Spinal cord (tissue), 10 donors: ENCODE data around the gene ZNF274. TPM values are rescaled to one million over a fixed set of nuclear protein-coding genes. Genes with fewer than 3 reads are reported as not detected.
"Not testable (repeated sequence)": the region's sequence is repeated elsewhere in the genome, so short reads cannot be mapped to it uniquely, and the experiment has no call there.

Source experiments
- DNase-seq, 6 donors: peaks; one replicate each; pipeline versions ENCODE4 v3.0.0 to v3.0.0-alpha.2; 2013 to 2015; ENCODE audit warnings: low spot score in 6 of 6, low read depth in 4 of 6
- H3K27ac ChIP-seq: one replicate; pipeline ENCODE4 v1.5.1; 2013; ENCODE audit warnings: low read depth, low read length, control low read depth
- H3K27me3 ChIP-seq: one replicate; pipeline ENCODE4 v1.6.1; 2013; ENCODE audit warnings: low read length; ENCODE audit not compliant: control insufficient read depth, insufficient read depth
- H3K36me3 ChIP-seq: one replicate; pipeline ENCODE4 v1.6.1; 2013; ENCODE audit warnings: low read length; ENCODE audit not compliant: control insufficient read depth, insufficient read depth
- H3K4me1 ChIP-seq: one replicate; pipeline ENCODE4 v1.6.1; 2013; ENCODE audit warnings: low read length; ENCODE audit not compliant: control insufficient read depth, insufficient read depth
- H3K4me3 ChIP-seq: one replicate; pipeline ENCODE4 v1.5.1; 2013; ENCODE audit warnings: low read depth, low read length, control low read depth
- H3K9me3 ChIP-seq: one replicate; pipeline ENCODE4 v1.6.1; 2013; ENCODE audit warnings: low read length; ENCODE audit not compliant: control insufficient read depth, insufficient read depth
- WGBS: methylation state at CpG from one replicate; pipeline ENCODE4 v1.1.5; 2013; ENCODE audit warnings: missing lambda C conversion rate; ENCODE audit not compliant: insufficient coverage; 5-methylcytosine and 5-hydroxymethylcytosine counted together
- polyA plus RNA-seq, 2 donors: library from polyadenylated mRNA; unstranded; fragments of 120-200 nt; gene quantifications; one replicate each; pipeline ENCODE4 v1.2.1, GENCODE V29; 2013; ENCODE audit not compliant: insufficient read length in 2 of 2
- total RNA-seq, 2 donors: library from RNA; depleted of rRNA in 1 of 2; stranded (reverse); fragments of 120-200 nt in 1 of 2; fragments of >200 nt in 1 of 2; gene quantifications; one replicate each; pipeline versions ENCODE4 v1.2.3 to v1.2.4, GENCODE V29; 2013 to 2014
- donor health status: healthy.

Gene ZNF274
- total and polyA plus RNA-seq, 4 donors = 18.8 to 28.5 (median 24.0) TPM

GRCh38 chr19:58229255-58229639 lies 46.4 kb downstream of the ZNF274 start:
- Histone ChIP-seq H3K9me3 (no peaks in the 10 kb centered on the region), H3K27me3 (no peaks in the 10 kb centered on the region), H3K4me1 (peaks cover 23% of the 10 kb centered on the region), H3K4me3 (peak overlapping the region; percentile 84), H3K36me3 (peaks cover 30% of the 10 kb centered on the region), H3K27ac (no peak overlapping the region)
- peak in 2 of 6 donors; percentile 21 to 30 for DNase-seq
- WGBS = 2% methylated on average over 12 of the region's 13 CpGs

GRCh38 chr19:58237324-58237723 lies 54.5 kb downstream of the ZNF274 start:
- H3K36me3 ChIP-seq = peaks cover 74% of the 10 kb centered on the region

DNA sequence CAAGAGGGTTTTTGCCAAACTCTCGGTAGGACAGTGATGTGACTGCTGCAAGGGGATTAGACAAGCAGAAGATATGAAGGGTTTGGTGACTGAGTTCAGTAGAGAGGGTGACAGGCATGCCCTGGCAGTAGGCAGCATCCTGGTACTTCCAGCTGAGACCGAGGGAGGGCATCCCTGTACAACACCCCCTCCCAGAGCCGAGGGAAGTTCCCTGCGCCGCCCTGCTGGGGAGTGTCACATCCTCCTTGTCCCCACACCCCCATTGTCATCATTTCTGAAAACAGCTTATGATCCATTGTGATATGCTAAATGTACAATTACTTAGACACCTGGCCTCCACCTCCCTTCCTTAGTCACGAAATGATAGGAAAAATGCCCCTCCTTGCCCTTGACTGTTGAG lies 60.5 kb downstream of the ZNF274 start:
- 100% methylated on average over 2 of the region's 6 CpGs for WGBS
- no peak overlapping the region for H3K27ac ChIP-seq
- peaks cover 90% of the 10 kb centered on the region for H3K36me3 ChIP-seq
- peaks cover 13% of the 10 kb centered on the region for H3K9me3 ChIP-seq
- no peak for DNase-seq
- no peaks in the 10 kb centered on the region for H3K27me3 ChIP-seq
- no peaks in the 10 kb centered on the region for H3K4me1 ChIP-seq
- H3K4me3 ChIP-seq = no peak overlapping the region

More at GRCh38 chr19:58237324-58237723, 54.5 kb downstream of the ZNF274 start:
- H3K27ac ChIP-seq = no peak overlapping the region
- H3K9me3 ChIP-seq = peaks cover 4% of the 10 kb centered on the region
- 87% methylated on average over 10 of the region's 10 CpGs for WGBS
- DNase-seq = no peak
- no peak overlapping the region for H3K4me3 ChIP-seq
- H3K4me1 ChIP-seq = no peaks in the 10 kb centered on the region
- H3K27me3 ChIP-seq = no peaks in the 10 kb centered on the region

DNA sequence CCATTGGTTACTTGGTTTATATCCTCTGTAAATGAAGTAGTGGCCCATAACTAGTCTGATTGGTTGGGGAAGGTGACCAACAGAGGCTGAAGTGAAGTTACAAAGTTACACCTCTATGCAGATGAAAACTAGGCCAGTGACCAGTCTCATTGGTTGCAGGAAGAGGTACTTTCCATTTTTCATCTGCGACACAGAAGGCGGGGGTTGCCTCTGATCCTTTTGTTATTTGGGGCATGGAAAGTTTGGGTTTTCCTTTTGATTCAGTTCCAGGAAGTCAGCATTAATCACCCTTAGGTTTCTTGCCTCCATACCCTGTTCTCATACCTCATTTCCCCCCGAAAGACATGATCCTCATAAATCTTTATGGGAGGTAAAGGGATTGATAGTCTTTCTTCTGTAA lies 66.0 kb downstream of the ZNF274 start:
- Histone ChIP-seq H3K4me3 (no peak overlapping the region), H3K4me1 (no peaks in the 10 kb centered on the region), H3K27me3 (no peaks in the 10 kb centered on the region), H3K9me3 (peaks cover 28% of the 10 kb centered on the region), H3K27ac (no peak overlapping the region), H3K36me3 (peaks cover 78% of the 10 kb centered on the region)
- no CpG with 5 or more reads among the region's 3 CpGs for WGBS
- DNase-seq = no peak

GRCh38 chr19:58252102-58252685 lies 69.3 kb downstream of the ZNF274 start:
- no peak for DNase-seq
- H3K36me3 ChIP-seq = peaks cover 69% of the 10 kb centered on the region

GRCh38 chr19:58258259-58258658 lies 75.4 kb downstream of the ZNF274 start:
- Histone ChIP-seq H3K9me3 (peaks cover 67% of the 10 kb centered on the region), H3K36me3 (peaks cover 72% of the 10 kb centered on the region)
- not testable (repeated sequence) for H3K4me1 ChIP-seq, H3K27ac ChIP-seq, H3K4me3 ChIP-seq, DNase-seq, H3K27me3 ChIP-seq
- WGBS = 90% methylated on average over 3 of the region's 4 CpGs

More at GRCh38 chr19:58252102-58252685, 69.3 kb downstream of the ZNF274 start:
- Histone ChIP-seq H3K9me3 (peaks cover 36% of the 10 kb centered on the region), H3K27me3 (no peaks in the 10 kb centered on the region), H3K4me3 (no peak overlapping the region), H3K27ac (no peak overlapping the region), H3K4me1 (no peaks in the 10 kb centered on the region)
- WGBS = 100% methylated on average over 2 of the region's 2 CpGs

DNA sequence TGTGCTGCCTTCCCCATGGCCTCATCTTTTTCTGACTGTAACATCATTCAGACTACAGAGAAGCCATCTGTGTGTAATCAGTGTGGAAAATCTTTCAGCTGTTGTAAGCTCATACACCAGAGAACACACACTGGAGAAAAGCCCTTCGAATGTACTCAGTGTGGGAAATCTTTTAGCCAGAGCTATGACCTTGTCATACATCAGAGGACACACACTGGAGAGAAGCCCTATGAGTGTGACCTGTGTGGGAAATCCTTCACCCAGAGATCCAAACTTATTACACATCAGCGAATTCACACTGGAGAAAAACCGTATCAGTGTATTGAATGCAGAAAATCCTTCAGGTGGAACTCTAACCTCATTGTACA lies 78.7 kb downstream of the ZNF274 start:
- H3K4me3 ChIP-seq = no peak overlapping the region
- peaks cover 75% of the 10 kb centered on the region for H3K9me3 ChIP-seq
- H3K27me3 ChIP-seq = no peaks in the 10 kb centered on the region
- peaks cover 76% of the 10 kb centered on the region for H3K36me3 ChIP-seq
- H3K4me1 ChIP-seq = no peaks in the 10 kb centered on the region
- H3K27ac ChIP-seq = no peak overlapping the region
- no peak for DNase-seq
- whole genome bisulfite sequencing = 100% methylated on average over 2 of the region's 3 CpGs

DNA sequence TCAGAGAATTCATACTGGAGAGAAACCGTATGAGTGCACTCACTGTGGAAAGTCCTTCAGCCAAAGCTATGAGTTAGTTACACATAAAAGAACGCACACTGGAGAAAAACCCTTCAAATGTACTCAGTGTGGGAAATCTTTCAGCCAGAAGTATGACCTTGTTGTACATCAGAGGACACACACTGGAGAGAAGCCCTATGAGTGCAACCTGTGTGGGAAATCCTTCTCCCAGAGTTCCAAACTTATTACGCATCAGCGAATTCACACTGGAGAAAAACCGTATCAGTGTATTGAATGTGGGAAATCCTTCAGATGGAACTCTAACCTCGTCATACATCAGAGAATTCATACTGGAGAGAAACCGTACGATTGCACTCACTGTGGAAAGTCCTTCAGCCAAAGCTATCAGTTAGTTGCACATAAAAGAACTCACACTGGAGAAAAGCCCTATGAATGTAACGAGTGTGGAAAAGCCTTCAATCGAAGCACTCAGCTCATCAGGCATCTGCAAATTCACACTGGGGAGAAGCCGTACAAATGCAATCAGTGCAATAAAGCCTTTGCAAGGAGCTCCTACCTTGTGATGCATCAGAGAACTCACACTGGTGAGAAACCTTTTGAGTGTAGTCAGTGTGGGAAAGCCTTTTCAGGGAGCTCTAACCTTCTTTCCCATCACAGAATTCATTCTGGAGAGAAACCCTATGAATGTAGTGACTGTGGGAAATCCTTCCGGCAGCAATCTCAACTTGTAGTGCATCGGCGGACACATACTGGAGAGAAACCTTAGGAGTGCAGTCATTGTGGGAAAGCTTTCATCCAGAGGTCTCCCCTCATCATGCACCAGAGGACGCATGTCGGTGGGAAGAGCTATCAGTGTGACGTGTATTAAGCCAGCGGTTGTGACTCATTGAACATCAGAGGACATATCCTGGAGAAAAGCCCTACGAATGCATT lies 79.4 kb downstream of the ZNF274 start:
- Histone ChIP-seq H3K27me3 (no peaks in the 10 kb centered on the region), H3K36me3 (peaks cover 71% of the 10 kb centered on the region), H3K4me3 (no peak overlapping the region), H3K4me1 (no peaks in the 10 kb centered on the region), H3K9me3 (peaks cover 76% of the 10 kb centered on the region), H3K27ac (no peak overlapping the region)
- no peak for DNase-seq
- WGBS = 100% methylated on average over 11 of the region's 19 CpGs

DNA sequence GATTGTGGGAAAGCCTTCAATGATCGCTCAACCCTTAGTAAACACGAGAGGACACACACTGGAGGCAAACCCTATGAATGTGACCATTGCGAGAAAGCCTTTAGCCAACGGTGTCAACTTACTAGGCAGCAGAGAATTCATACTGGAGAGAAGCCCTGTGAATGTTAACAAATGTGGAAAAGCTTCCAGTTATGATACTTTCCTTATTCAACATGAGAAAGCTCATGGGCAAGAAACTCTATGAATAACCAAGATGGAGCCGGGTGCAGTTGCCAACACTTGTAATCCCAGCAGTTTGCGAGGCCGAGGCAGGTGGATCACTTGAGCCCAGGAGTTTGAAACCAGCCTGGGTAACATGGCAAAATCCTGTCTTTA lies 80.0 kb downstream of the ZNF274 start:
- Histone ChIP-seq H3K27ac (no peak overlapping the region), H3K27me3 (no peaks in the 10 kb centered on the region), H3K4me1 (no peaks in the 10 kb centered on the region), H3K4me3 (no peak overlapping the region), H3K36me3 (peaks cover 64% of the 10 kb centered on the region), H3K9me3 (peaks cover 70% of the 10 kb centered on the region)
- no peak for DNase-seq
- WGBS = 97% methylated on average over 7 of the region's 7 CpGs
